ENCODE measurements around the gene BABAM2. TPM values are rescaled to one million over a fixed set of nuclear protein-coding genes. Genes with fewer than 3 reads are reported as not detected.

Gene BABAM2
- total RNA-seq, 4 donors from 2014 or later, result 35.5 to 44.9 (median 39.9) TPM

DNA sequence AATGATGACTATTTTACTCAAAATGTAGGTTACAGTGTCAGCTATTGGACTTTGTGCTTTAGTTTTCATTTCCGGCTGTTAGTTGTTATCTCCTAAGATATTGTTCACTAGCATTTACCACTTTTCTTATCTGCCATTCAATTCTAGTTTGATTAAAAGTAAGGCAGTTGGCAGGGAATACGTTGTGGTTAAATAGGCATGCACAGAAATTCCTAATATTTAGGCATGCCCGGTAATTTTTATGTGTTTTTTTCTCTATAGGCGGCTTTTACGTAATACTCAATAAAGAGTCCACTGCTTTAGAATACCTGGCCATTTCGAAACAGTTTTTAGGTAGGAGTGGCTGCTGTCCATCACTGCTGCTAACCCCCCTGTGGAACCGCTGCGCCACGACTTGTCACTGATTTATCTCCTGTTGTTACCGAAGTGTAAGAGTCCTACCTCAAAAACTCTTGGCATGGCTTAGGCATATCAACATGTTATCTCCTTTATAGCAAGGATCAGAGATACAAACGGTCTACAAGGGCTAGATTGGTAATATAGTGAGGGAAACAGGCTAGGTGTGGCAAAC is 39.5 kb downstream of the BABAM2 start:
- no peak for DNase-seq (ENCODE audit: extremely low spot score)
- H3K27ac ChIP-seq (replicated peaks in 1 of 4), result no peak overlapping the region
- 89% methylated on average over 11 of the region's 11 CpGs for WGBS
- no peaks in the 10 kb centered on the region for H3K4me1 ChIP-seq
- no peak overlapping the region for H3K4me3 ChIP-seq
- H3K27me3 ChIP-seq, result no peaks in the 10 kb centered on the region
- intact Hi-C loops (cut with DNase I), result no loop called here
- TF ChIP-seq POLR2A (IDR thresholded peaks at IDR 0.05; ENCODE audit: low read depth), result no peak
- TF ChIP-seq, protein P1, sequence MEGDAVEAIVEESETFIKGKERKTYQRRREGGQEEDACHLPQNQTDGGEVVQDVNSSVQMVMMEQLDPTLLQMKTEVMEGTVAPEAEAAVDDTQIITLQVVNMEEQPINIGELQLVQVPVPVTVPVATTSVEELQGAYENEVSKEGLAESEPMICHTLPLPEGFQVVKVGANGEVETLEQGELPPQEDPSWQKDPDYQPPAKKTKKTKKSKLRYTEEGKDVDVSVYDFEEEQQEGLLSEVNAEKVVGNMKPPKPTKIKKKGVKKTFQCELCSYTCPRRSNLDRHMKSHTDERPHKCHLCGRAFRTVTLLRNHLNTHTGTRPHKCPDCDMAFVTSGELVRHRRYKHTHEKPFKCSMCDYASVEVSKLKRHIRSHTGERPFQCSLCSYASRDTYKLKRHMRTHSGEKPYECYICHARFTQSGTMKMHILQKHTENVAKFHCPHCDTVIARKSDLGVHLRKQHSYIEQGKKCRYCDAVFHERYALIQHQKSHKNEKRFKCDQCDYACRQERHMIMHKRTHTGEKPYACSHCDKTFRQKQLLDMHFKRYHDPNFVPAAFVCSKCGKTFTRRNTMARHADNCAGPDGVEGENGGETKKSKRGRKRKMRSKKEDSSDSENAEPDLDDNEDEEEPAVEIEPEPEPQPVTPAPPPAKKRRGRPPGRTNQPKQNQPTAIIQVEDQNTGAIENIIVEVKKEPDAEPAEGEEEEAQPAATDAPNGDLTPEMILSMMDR (IDR thresholded peaks at IDR 0.05), result no peak
- TF ChIP-seq POLR2AphosphoS5 (IDR thresholded peaks at IDR 0.05), result no peak
- no peak for TF ChIP-seq EP300 (IDR thresholded peaks at IDR 0.05)
- peaks cover 0 to 12% (median 2%) of the 10 kb centered on the region in 4 donors for H3K36me3 ChIP-seq
- H3K9me3 ChIP-seq, result no peaks in the 10 kb centered on the region

DNA sequence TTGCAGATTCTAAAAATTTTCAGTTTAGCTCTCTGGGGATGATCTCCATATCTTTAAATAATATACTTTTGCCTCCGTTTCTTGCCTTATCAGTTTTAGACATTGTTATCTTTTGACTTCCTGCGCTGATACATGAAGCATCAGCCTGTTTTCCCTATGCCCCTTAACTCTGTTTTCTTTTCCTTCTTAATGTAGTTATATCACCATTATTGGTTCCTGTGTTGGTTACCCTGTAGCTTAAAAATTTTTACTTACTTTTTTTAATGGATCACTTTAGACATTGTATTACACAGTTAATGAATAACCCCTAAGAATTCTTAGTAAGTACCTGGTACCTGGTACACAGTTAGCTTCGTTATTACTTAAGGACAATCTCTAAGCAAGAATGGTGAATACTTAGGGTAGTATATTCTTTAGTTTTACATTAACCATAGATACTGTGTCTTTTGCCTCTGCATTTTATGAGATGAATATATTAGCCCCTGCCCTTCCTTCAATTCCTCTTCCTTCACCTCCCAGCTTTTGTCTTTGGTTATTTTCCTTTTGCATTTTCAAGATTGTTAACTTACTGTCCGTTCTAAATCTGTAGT is 40.9 kb downstream of the BABAM2 start:
- no peaks in the 10 kb centered on the region for H3K9me3 ChIP-seq
- no peak overlapping the region for H3K4me3 ChIP-seq
- H3K36me3 ChIP-seq, result peaks cover 0 to 15% (median 2%) of the 10 kb centered on the region in 4 donors
- H3K4me1 ChIP-seq, result no peaks in the 10 kb centered on the region
- intact Hi-C loops (cut with DNase I), result no loop called here
- no peak for DNase-seq (ENCODE audit: extremely low spot score)
- no peak overlapping the region for H3K27ac ChIP-seq (replicated peaks in 1 of 4)
- TF ChIP-seq POLR2AphosphoS5 (IDR thresholded peaks at IDR 0.05) (no peak), POLR2A (IDR thresholded peaks at IDR 0.05; ENCODE audit: low read depth) (no peak), EP300 (IDR thresholded peaks at IDR 0.05) (no peak)
- TF ChIP-seq, protein P1 (IDR thresholded peaks at IDR 0.05), result no peak
- 92% methylated on average over 4 of the region's 4 CpGs for WGBS
- H3K27me3 ChIP-seq, result no peaks in the 10 kb centered on the region

DNA sequence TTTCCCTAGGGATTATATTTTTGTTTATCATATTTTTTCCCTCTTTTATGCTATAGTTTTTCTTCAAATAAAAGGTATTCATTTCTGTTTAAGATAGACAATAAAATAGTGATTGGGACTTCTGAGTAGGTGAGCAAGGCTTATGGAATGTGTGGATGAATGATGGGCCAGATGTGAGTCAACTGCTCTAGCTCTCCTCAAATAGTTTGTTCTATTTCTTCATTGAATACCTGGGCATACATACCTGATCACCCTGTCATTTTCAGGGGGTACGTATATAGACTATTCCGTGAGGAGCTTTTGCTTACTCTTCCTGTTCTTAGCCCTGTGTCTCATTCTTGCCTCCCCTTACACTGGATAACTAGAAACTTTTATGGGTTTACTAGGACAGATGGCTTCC is 41.9 kb downstream of the BABAM2 start:
- Histone ChIP-seq H3K4me1 (no peaks in the 10 kb centered on the region), H3K4me3 (no peak overlapping the region), H3K9me3 (no peaks in the 10 kb centered on the region), H3K36me3 (peaks cover 0 to 15% (median 2%) of the 10 kb centered on the region in 4 donors), H3K27ac (replicated peaks in 1 of 4) (no peak overlapping the region), H3K27me3 (no peaks in the 10 kb centered on the region)
- DNase-seq (ENCODE audit: extremely low spot score), result no peak
- 91% methylated on average over 2 of the region's 2 CpGs for WGBS
- TF ChIP-seq EP300 (IDR thresholded peaks at IDR 0.05) (no peak), POLR2A (IDR thresholded peaks at IDR 0.05; ENCODE audit: low read depth) (no peak), POLR2AphosphoS5 (IDR thresholded peaks at IDR 0.05) (no peak)
- TF ChIP-seq, protein P1 (IDR thresholded peaks at IDR 0.05), result no peak
- intact Hi-C loops (cut with DNase I), result no loop called here

DNA sequence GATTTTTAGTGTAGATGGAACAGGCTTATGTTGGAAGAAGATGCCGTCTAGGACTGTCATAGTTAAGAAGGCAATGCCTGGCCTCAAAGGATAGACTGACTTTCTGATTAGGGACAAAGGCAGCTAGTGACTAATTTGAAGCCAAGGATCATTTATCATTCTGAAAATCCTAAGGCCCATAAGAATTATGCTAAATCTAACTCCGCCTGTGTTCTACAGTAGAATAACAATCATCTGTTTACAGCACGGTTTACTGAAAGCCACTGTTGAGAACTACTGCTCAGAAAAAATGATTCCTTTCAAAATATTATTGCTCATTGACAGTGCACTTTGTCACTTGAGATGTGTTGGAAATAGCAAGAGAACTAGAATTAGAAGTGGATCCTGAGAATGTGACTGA is 44.5 kb downstream of the BABAM2 start:
- no peaks in the 10 kb centered on the region for H3K27me3 ChIP-seq
- TF ChIP-seq EP300 (IDR thresholded peaks at IDR 0.05) (no peak), POLR2AphosphoS5 (IDR thresholded peaks at IDR 0.05) (no peak), POLR2A (IDR thresholded peaks at IDR 0.05; ENCODE audit: low read depth) (no peak)
- TF ChIP-seq, protein P1 (IDR thresholded peaks at IDR 0.05), result no peak
- no peaks in the 10 kb centered on the region for H3K9me3 ChIP-seq
- no peak overlapping the region for H3K4me3 ChIP-seq
- peaks cover 0 to 4% (median 0%) of the 10 kb centered on the region in 4 donors for H3K4me1 ChIP-seq
- peaks cover 0 to 12% (median 0%) of the 10 kb centered on the region in 4 donors for H3K36me3 ChIP-seq
- 94% methylated on average over 3 of the region's 3 CpGs for WGBS
- no peak overlapping the region for H3K27ac ChIP-seq (replicated peaks in 1 of 4)
- intact Hi-C loops (cut with DNase I), result no loop called here
- no peak for DNase-seq (ENCODE audit: extremely low spot score)

Measured in esophagus muscularis mucosa (tissue), 4 donors.